PFSK-1 (cell line): ENCODE results near the gene TMEM171.

Source experiments
- FOXP2 ChIP-seq: optimal IDR thresholded peaks from 2 replicates; pipeline ENCODE3; 2011; ENCODE audit warnings: borderline replicate concordance, control low read depth, inconsistent platforms; ENCODE audit not compliant: insufficient read depth; ENCODE audit errors: extremely low read length, extremely low read depth
- POLR2AphosphoS5 ChIP-seq: IDR thresholded peaks from 2 replicates; pipeline ENCODE4 v1.6.1; 2012; ENCODE audit warnings: low read depth, mild to moderate bottlenecking, control low read depth, low read length, moderate library complexity
- SIN3A ChIP-seq: IDR thresholded peaks from 2 replicates; pipeline ENCODE4 v1.6.1; 2012; ENCODE audit warnings: mild to moderate bottlenecking, low read length, moderate library complexity, borderline replicate concordance; ENCODE audit not compliant: insufficient read depth
- TAF1 ChIP-seq: IDR thresholded peaks from 2 replicates; pipeline ENCODE4 v1.6.1; 2012; ENCODE audit warnings: low read length, control low read depth, borderline replicate concordance; ENCODE audit not compliant: insufficient read depth
- TF ChIP-seq, protein P1 (sequence below), 2 experiments: IDR thresholded peaks; 2 replicates each; pipeline versions ENCODE4 v1.6.1 to v1.8.0; 2011 to 2012; ENCODE audit warnings: low read depth in 2 of 2, low read length in 2 of 2, control low read depth in 1 of 2, inconsistent platforms in 1 of 2, mild to moderate bottlenecking in 1 of 2, moderate library complexity in 1 of 2; ENCODE audit not compliant: insufficient read depth in 1 of 2

GRCh38 chr5:73176250-73176649 is 55.9 kb downstream of the TMEM171 start:
- TF ChIP-seq POLR2AphosphoS5 (no peak), SIN3A (no peak), TAF1 (no peak), FOXP2 (no peak)
- TF ChIP-seq, protein P1, sequence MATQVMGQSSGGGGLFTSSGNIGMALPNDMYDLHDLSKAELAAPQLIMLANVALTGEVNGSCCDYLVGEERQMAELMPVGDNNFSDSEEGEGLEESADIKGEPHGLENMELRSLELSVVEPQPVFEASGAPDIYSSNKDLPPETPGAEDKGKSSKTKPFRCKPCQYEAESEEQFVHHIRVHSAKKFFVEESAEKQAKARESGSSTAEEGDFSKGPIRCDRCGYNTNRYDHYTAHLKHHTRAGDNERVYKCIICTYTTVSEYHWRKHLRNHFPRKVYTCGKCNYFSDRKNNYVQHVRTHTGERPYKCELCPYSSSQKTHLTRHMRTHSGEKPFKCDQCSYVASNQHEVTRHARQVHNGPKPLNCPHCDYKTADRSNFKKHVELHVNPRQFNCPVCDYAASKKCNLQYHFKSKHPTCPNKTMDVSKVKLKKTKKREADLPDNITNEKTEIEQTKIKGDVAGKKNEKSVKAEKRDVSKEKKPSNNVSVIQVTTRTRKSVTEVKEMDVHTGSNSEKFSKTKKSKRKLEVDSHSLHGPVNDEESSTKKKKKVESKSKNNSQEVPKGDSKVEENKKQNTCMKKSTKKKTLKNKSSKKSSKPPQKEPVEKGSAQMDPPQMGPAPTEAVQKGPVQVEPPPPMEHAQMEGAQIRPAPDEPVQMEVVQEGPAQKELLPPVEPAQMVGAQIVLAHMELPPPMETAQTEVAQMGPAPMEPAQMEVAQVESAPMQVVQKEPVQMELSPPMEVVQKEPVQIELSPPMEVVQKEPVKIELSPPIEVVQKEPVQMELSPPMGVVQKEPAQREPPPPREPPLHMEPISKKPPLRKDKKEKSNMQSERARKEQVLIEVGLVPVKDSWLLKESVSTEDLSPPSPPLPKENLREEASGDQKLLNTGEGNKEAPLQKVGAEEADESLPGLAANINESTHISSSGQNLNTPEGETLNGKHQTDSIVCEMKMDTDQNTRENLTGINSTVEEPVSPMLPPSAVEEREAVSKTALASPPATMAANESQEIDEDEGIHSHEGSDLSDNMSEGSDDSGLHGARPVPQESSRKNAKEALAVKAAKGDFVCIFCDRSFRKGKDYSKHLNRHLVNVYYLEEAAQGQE (IDR thresholded peaks at IDR 0.05; ENCODE audit: insufficient read depth in 1 of 2, low read depth in 2 of 2, low read length in 2 of 2): no peak
